BLaER1 treated with 17β-estradiol and CSF1 and Interleukin-3, amounts not matched to agents 10 nM and 100 nM (cell line): ENCODE measurements around the gene PXYLP1.
A peak's percentile ranks its signal among the peaks of the same experiment; 100 is the strongest.

ENCODE experiments used
- H3K27ac ChIP-seq, 11 experiments: shearing (Covaris generic); formaldehyde crosslinking; 2 replicates each; pipeline ENCODE4 v1.8.1; 2022
- H3K27me3 ChIP-seq, 11 experiments: shearing (Covaris generic); formaldehyde crosslinking; 2 replicates each; pipeline ENCODE4 v1.8.1; 2022
- H3K36me3 ChIP-seq, 11 experiments: shearing (Covaris generic); formaldehyde crosslinking; 2 replicates each; pipeline ENCODE4 v1.8.1; 2022
- H3K4me1 ChIP-seq, 10 experiments: shearing (Covaris generic); formaldehyde crosslinking; 2 replicates each; pipeline ENCODE4 v1.8.1; 2022
- H3K4me2 ChIP-seq, 11 experiments: shearing (Covaris generic); formaldehyde crosslinking; 2 replicates each; pipeline ENCODE4 v1.8.1; 2022
- H3K4me3 ChIP-seq, 10 experiments: shearing (Covaris generic); formaldehyde crosslinking; 2 replicates each; pipeline ENCODE4 v1.8.1; 2022
- H3K9ac ChIP-seq, 11 experiments: shearing (Covaris generic); formaldehyde crosslinking; 2 replicates each; pipeline ENCODE4 v1.8.1; 2022
- H3K9me3 ChIP-seq, 11 experiments: shearing (Covaris generic); formaldehyde crosslinking; replicated peaks in 1 of 11; 2 replicates each; pipeline ENCODE4 v1.8.1; 2022
- H4K20me1 ChIP-seq, 11 experiments: shearing (Covaris generic); formaldehyde crosslinking; 2 replicates each; pipeline ENCODE4 v1.8.1; 2022
- Cebpa-rat ChIP-seq, 11 experiments: shearing (Covaris generic); IDR thresholded peaks; 2 replicates each; pipeline ENCODE4 v1.8.1; 2022

The PXYLP1 gene

GRCh38 chr3:141333836-141334626, 102.4 kb downstream of the PXYLP1 start:
- Histone ChIP-seq H3K4me1 (peaks cover 29 to 74% (median 43%) of the 10 kb centered on the region in 10 experiments), H3K27ac (no peak overlapping the region; a peak in 1 of 22 replicates), H3K4me2 (peak overlapping the region in 2 of 11 experiments; percentile 63 to 80; a peak in 3 of 22 replicates)

GRCh38 chr3:141334627-141335250, 103.1 kb downstream of the PXYLP1 start:
- Histone ChIP-seq H4K20me1 (no peaks in the 10 kb centered on the region), H3K27ac (no peak overlapping the region), H3K36me3 (no peaks in the 10 kb centered on the region), H3K4me1 (peaks cover 29 to 74% (median 43%) of the 10 kb centered on the region in 10 experiments), H3K9ac (no peak overlapping the region), H3K9me3 (peaks cover 0 to 8% (median 0%) of the 10 kb centered on the region in 11 experiments; a peak in 3 of 22 replicates), H3K27me3 (no peaks in the 10 kb centered on the region), H3K4me2 (no peak overlapping the region), H3K4me3 (no peak overlapping the region)
- no peak for TF ChIP-seq Cebpa-rat (IDR thresholded peaks at IDR 0.05)

More at GRCh38 chr3:141333836-141334626, 102.4 kb downstream of the PXYLP1 start:
- no peak for TF ChIP-seq Cebpa-rat (IDR thresholded peaks at IDR 0.05)
- no peak overlapping the region for H3K9ac ChIP-seq
- no peak overlapping the region for H3K4me3 ChIP-seq
- no peaks in the 10 kb centered on the region for H3K27me3 ChIP-seq
- H3K9me3 ChIP-seq: peaks cover 0 to 8% (median 0%) of the 10 kb centered on the region in 11 experiments; a peak in 3 of 22 replicates
- H4K20me1 ChIP-seq: no peaks in the 10 kb centered on the region
- no peaks in the 10 kb centered on the region for H3K36me3 ChIP-seq

- H3K9ac ChIP-seq: no peak overlapping the region
- no peaks in the 10 kb centered on the region for H4K20me1 ChIP-seq
- TF ChIP-seq Cebpa-rat (IDR thresholded peaks at IDR 0.05): no peak
- H3K36me3 ChIP-seq: no peaks in the 10 kb centered on the region
- peaks cover 29 to 68% (median 38%) of the 10 kb centered on the region in 10 experiments for H3K4me1 ChIP-seq
- peak overlapping the region in 2 of 11 experiments; percentile 58 to 83; a peak in 4 of 22 replicates for H3K4me2 ChIP-seq
- H3K27ac ChIP-seq: peak overlapping the region in 1 of 11 experiments; percentile 62; a peak in 2 of 22 replicates
- no peaks in the 10 kb centered on the region for H3K27me3 ChIP-seq
- peaks cover 0 to 8% (median 0%) of the 10 kb centered on the region in 11 experiments; a peak in 3 of 22 replicates for H3K9me3 ChIP-seq
- no peak overlapping the region for H3K4me3 ChIP-seq
Measured at GRCh38 chr3:141335531-141336061, 104.0 kb downstream of the PXYLP1 start.

DNA sequence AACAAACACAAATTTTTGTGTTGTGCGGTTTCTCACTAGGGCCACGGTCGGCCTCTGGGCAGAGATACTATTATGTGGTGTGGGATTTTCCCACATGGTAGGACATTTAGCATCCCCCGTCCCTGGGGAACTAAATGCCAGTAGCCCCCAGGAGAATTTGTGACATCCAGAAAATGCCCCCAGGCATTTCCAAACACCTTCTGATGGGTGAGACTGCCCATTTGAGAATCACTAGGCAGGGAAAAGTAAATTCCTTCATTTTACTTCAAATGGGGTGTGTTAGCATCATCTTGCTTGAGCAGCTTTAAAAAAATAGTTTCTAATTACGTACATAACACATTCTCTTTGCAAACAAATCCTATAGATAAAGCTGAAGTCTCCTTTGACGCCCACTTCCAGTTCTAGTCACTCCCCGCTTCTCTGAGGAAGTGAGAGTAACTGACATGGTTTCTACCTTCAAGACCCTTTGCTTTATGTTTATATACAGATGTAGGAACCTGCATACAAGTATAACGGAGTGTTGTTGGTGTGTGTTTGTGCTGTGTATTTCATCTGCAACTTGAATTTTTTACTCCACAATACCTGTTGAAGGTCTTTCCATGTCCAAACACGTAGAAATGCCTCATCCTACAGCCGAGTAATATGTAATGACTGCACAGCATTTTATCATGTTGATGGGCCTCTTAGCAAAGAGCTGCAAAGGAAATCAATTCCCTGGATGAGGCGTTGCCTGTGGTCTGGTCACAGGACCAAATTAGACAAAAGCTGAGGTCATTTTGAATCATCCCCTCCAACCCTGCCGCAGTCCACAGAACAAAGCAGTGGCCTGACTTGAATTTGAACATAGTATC, 105.3 kb downstream of the PXYLP1 start:
- Histone ChIP-seq H3K4me3 (no peak overlapping the region), H3K27me3 (no peaks in the 10 kb centered on the region), H3K27ac (peak overlapping the region in 7 of 11 experiments; percentile 3 to 62 (median 42); a peak in 10 of 22 replicates), H3K4me1 (peaks cover 16 to 55% (median 24%) of the 10 kb centered on the region in 10 experiments), H4K20me1 (no peaks in the 10 kb centered on the region), H3K9ac (peak overlapping the region in 2 of 11 experiments; percentile 22 to 40; a peak in 2 of 22 replicates), H3K9me3 (peaks cover 0 to 11% (median 0%) of the 10 kb centered on the region in 11 experiments; a peak in 3 of 22 replicates), H3K36me3 (no peaks in the 10 kb centered on the region), H3K4me2 (peak overlapping the region in 10 of 11 experiments; percentile 15 to 83 (median 50); a peak in 19 of 22 replicates)
- no peak for TF ChIP-seq Cebpa-rat (IDR thresholded peaks at IDR 0.05)

- peak overlapping the region in 2 of 11 experiments; percentile 22 to 40; a peak in 1 of 22 replicates for H3K9ac ChIP-seq
- no peak overlapping the region for H3K4me3 ChIP-seq
- peak overlapping the region in 7 of 11 experiments; percentile 3 to 62 (median 42); a peak in 11 of 22 replicates for H3K27ac ChIP-seq
- no peaks in the 10 kb centered on the region for H4K20me1 ChIP-seq
- H3K27me3 ChIP-seq: no peaks in the 10 kb centered on the region
- peak overlapping the region in 10 of 11 experiments; percentile 15 to 83 (median 50); a peak in 18 of 22 replicates for H3K4me2 ChIP-seq
- no peak for TF ChIP-seq Cebpa-rat (IDR thresholded peaks at IDR 0.05)
- H3K9me3 ChIP-seq: peaks cover 0 to 11% (median 0%) of the 10 kb centered on the region in 11 experiments; a peak in 3 of 22 replicates
- H3K36me3 ChIP-seq: no peaks in the 10 kb centered on the region
- H3K4me1 ChIP-seq: peaks cover 10 to 49% (median 19%) of the 10 kb centered on the region in 10 experiments
Measured at GRCh38 chr3:141337523-141337854, 105.9 kb downstream of the PXYLP1 start.

- H3K4me2 ChIP-seq: peak overlapping the region in 4 of 11 experiments; percentile 52 to 83 (median 55); a peak in 6 of 22 replicates
- no peaks in the 10 kb centered on the region for H3K36me3 ChIP-seq
- no peaks in the 10 kb centered on the region for H4K20me1 ChIP-seq
- H3K27ac ChIP-seq: peak overlapping the region in 4 of 11 experiments; percentile 18 to 62 (median 58); a peak in 5 of 22 replicates
- no peaks in the 10 kb centered on the region for H3K27me3 ChIP-seq
- no peak overlapping the region for H3K9ac ChIP-seq
- H3K9me3 ChIP-seq: peaks cover 0 to 11% (median 0%) of the 10 kb centered on the region in 11 experiments; a peak in 3 of 22 replicates
- no peak for TF ChIP-seq Cebpa-rat (IDR thresholded peaks at IDR 0.05)
- H3K4me3 ChIP-seq: no peak overlapping the region
- peaks cover 9 to 44% (median 15%) of the 10 kb centered on the region in 10 experiments; a peak in 18 of 20 replicates for H3K4me1 ChIP-seq
Measured at GRCh38 chr3:141337991-141338390, 106.4 kb downstream of the PXYLP1 start.

GRCh38 chr3:141338881-141339280, 107.3 kb downstream of the PXYLP1 start:
- Histone ChIP-seq H3K27ac (no peak overlapping the region), H3K9me3 (peaks cover 0 to 11% (median 0%) of the 10 kb centered on the region in 11 experiments; a peak in 3 of 22 replicates), H3K4me3 (no peak overlapping the region), H4K20me1 (no peaks in the 10 kb centered on the region), H3K4me1 (peaks cover 9 to 35% (median 15%) of the 10 kb centered on the region in 10 experiments; a peak in 18 of 20 replicates), H3K9ac (no peak overlapping the region), H3K4me2 (no peak overlapping the region), H3K27me3 (no peaks in the 10 kb centered on the region), H3K36me3 (no peaks in the 10 kb centered on the region)
- no peak for TF ChIP-seq Cebpa-rat (IDR thresholded peaks at IDR 0.05)

GRCh38 chr3:141341536-141341935, 109.9 kb downstream of the PXYLP1 start:
- peaks cover 0 to 17% (median 10%) of the 10 kb centered on the region in 11 experiments; a peak in 11 of 22 replicates for H3K9me3 ChIP-seq
- H3K27ac ChIP-seq: no peak overlapping the region
- H3K9ac ChIP-seq: no peak overlapping the region
- no peaks in the 10 kb centered on the region for H3K27me3 ChIP-seq
- no peak for TF ChIP-seq Cebpa-rat (IDR thresholded peaks at IDR 0.05)
- no peak overlapping the region for H3K4me2 ChIP-seq
- no peak overlapping the region for H3K4me3 ChIP-seq
- no peaks in the 10 kb centered on the region for H3K36me3 ChIP-seq
- H3K4me1 ChIP-seq: peaks cover 9 to 29% (median 13%) of the 10 kb centered on the region in 10 experiments; a peak in 18 of 20 replicates
- no peaks in the 10 kb centered on the region for H4K20me1 ChIP-seq
